ENCODE data around the gene ZNF511.

The ZNF511 gene

DNA sequence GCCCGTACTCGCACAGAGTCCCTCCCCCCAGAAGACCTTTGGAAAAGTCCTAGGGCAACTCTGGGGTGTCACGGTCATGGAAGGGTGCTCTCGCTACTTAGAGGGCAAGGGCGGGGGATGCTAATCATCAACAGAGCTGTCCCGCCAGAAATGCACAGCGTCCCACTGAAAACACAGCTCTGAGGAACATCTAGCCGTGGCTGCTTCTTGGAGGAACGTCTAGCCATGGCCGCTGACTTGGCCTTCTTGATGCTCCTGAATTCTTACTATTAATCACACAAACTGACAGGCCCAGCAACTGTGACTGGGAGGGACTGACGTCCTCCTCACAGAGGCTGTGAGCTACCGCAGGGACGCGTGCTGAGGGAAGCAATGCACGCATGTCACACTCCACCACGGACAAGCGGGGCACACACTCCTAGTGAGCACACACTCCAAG lies 1.8 kb upstream of the ZNF511 start:
- no peak overlapping the region for H3K23ac ChIP-seq (ENCODE audit: low read length)
- H3K9ac ChIP-seq (ENCODE audit: low read length), result no peak overlapping the region
- H2BK120ac ChIP-seq (ENCODE audit: low read depth, low read length), result no peak overlapping the region
- no peak overlapping the region for H3K4ac ChIP-seq (ENCODE audit: low read depth, low read length)
- H4K5ac ChIP-seq (ENCODE audit: low read length), result no peak overlapping the region
- no peak overlapping the region for H3K18ac ChIP-seq (ENCODE audit: low read length)
- H3K4me2 ChIP-seq (ENCODE audit: low read length), result no peak overlapping the region
- no peak for DNase-seq
- peaks cover 29% of the 10 kb centered on the region for H3K79me1 ChIP-seq (ENCODE audit: low read length)
- H3K36me3 ChIP-seq (ENCODE audit: control insufficient read depth, insufficient read depth, low read length), result peaks cover 2% of the 10 kb centered on the region
- no peaks in the 10 kb centered on the region for H3K27me3 ChIP-seq (ENCODE audit: insufficient read depth, low read length, poor library complexity)
- WGBS (ENCODE audit: extremely low coverage, insufficient coverage, low lambda C conversion rate), result no CpG with 5 or more reads among the region's 17 CpGs
- no peak overlapping the region for H2BK5ac ChIP-seq (ENCODE audit: low read length)
- no peak overlapping the region for H3K27ac ChIP-seq (ENCODE audit: low read depth, low read length)
- H3K4me1 ChIP-seq (ENCODE audit: control insufficient read depth, low read depth, low read length), result no peaks in the 10 kb centered on the region
- no peak overlapping the region for H2AK5ac ChIP-seq (ENCODE audit: low read length)
- H3K4me3 ChIP-seq (ENCODE audit: low read length), result no peak overlapping the region
- H4K8ac ChIP-seq (ENCODE audit: low read depth, low read length), result no peak overlapping the region
- H3K56ac ChIP-seq (ENCODE audit: low read length), result no peak overlapping the region
- H3K79me2 ChIP-seq (ENCODE audit: control insufficient read depth, insufficient read depth, low read length), result peaks cover 24% of the 10 kb centered on the region
- H2BK15ac ChIP-seq (replicated peaks; ENCODE audit: low read depth), result no peak overlapping the region

DNA sequence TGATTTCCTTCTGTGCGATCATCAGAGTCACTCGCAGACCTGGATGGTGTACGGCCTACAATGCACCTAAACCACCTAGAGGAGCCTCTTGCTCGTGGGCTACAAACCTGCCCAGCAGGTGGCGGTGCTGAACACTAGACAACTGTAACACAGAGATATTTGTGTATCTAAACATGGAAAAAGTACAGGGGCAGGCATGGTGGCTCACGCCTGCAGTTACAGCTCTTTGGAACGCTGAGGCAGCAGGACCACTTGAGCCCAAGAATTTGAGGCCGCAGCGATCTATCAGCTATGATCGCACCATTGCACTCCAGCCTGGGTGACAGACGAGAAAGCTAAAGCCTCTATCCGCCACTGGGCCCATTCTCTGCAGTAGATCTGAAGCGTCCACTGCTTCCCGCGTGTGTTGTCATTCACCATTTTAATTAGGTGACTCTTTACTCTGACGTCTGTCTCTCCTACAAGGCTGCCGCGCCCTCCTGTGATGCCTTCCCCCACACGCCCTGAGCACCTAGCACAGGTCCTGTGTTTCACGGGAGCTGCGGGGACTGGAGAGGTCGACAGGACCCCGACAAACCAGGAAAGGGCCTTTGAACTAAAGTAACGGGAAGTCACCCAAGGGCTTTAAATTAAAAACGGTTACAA lies 816 bp upstream of the ZNF511 start:
- Histone ChIP-seq H3K18ac (ENCODE audit: low read length) (no peak overlapping the region), H3K27me3 (ENCODE audit: insufficient read depth, low read length, poor library complexity) (no peaks in the 10 kb centered on the region), H3K79me1 (ENCODE audit: low read length) (peaks cover 27% of the 10 kb centered on the region), H3K23ac (ENCODE audit: low read length) (no peak overlapping the region), H4K8ac (ENCODE audit: low read depth, low read length) (no peak overlapping the region), H3K4me2 (ENCODE audit: low read length) (peak overlapping the region; percentile 91), H3K4me1 (ENCODE audit: control insufficient read depth, low read depth, low read length) (no peaks in the 10 kb centered on the region), H2BK5ac (ENCODE audit: low read length) (no peak overlapping the region), H4K5ac (ENCODE audit: low read length) (no peak overlapping the region), H3K56ac (ENCODE audit: low read length) (peak overlapping the region; percentile 93), H3K9ac (ENCODE audit: low read length) (peak overlapping the region; percentile 95), H2BK15ac (replicated peaks; ENCODE audit: low read depth) (no peak overlapping the region), H3K79me2 (ENCODE audit: control insufficient read depth, insufficient read depth, low read length) (peaks cover 24% of the 10 kb centered on the region), H3K4me3 (ENCODE audit: low read length) (peak overlapping the region; percentile 69), H2BK120ac (ENCODE audit: low read depth, low read length) (no peak overlapping the region), H2AK5ac (ENCODE audit: low read length) (no peak overlapping the region), H3K27ac (ENCODE audit: low read depth, low read length) (no peak overlapping the region), H3K4ac (ENCODE audit: low read depth, low read length) (no peak overlapping the region), H3K36me3 (ENCODE audit: control insufficient read depth, insufficient read depth, low read length) (peaks cover 2% of the 10 kb centered on the region)
- peak; percentile 77 for DNase-seq
- no CpG with 5 or more reads among the region's 25 CpGs for WGBS (ENCODE audit: extremely low coverage, insufficient coverage, low lambda C conversion rate)

DNA sequence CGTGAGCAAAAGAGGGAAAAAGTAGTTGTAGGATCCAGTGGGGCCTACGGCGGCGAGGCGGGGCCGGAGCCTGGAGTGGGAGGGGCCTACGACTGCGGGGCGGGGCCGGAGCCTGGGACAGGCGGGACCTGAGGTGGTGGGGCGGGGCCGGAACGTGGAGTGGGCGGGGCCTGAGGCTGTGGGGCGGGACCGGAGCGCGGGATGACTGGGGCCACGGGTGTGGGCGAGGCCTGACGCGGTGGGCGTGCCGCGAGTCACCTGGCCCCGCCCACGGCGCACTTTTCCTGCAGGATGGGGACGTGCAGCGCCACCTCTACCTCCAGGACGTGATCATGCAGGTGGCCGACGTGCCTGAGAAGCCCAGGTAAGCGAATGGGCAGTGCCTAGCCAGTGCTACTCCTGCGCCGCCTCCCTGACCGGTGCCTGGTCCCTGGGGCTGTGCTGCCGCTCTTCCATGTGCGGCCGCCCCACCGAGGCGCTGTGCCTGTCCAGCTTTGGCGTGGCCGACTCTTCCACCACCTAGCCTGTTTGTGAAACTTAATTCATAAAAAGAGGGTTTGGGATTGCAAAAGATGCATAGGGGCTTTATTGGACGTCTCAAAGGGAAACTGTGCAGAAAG lies 496 bp downstream of the ZNF511 start:
- peak; percentile 93 for DNase-seq
- H4K8ac ChIP-seq (ENCODE audit: low read depth, low read length), result no peak overlapping the region
- peaks cover 2% of the 10 kb centered on the region for H3K36me3 ChIP-seq (ENCODE audit: control insufficient read depth, insufficient read depth, low read length)
- no peaks in the 10 kb centered on the region for H3K4me1 ChIP-seq (ENCODE audit: control insufficient read depth, low read depth, low read length)
- H2BK5ac ChIP-seq (ENCODE audit: low read length), result peak overlapping the region; percentile 91
- H2BK120ac ChIP-seq (ENCODE audit: low read depth, low read length), result peak overlapping the region; percentile 63
- H3K4me2 ChIP-seq (ENCODE audit: low read length), result peak overlapping the region; percentile 79
- peak overlapping the region; percentile 94 for H3K27ac ChIP-seq (ENCODE audit: low read depth, low read length)
- H4K5ac ChIP-seq (ENCODE audit: low read length), result no peak overlapping the region
- no peak overlapping the region for H3K23ac ChIP-seq (ENCODE audit: low read length)
- H3K9ac ChIP-seq (ENCODE audit: low read length), result peak overlapping the region; percentile 95
- peak overlapping the region; percentile 87 for H3K4me3 ChIP-seq (ENCODE audit: low read length)
- H3K79me2 ChIP-seq (ENCODE audit: control insufficient read depth, insufficient read depth, low read length), result peaks cover 18% of the 10 kb centered on the region
- H3K56ac ChIP-seq (ENCODE audit: low read length), result peak overlapping the region; percentile 95
- peaks cover 20% of the 10 kb centered on the region for H3K79me1 ChIP-seq (ENCODE audit: low read length)
- no peak overlapping the region for H2BK15ac ChIP-seq (replicated peaks; ENCODE audit: low read depth)
- no peaks in the 10 kb centered on the region for H3K27me3 ChIP-seq (ENCODE audit: insufficient read depth, low read length, poor library complexity)
- H3K18ac ChIP-seq (ENCODE audit: low read length), result peak overlapping the region; percentile 91
- WGBS (ENCODE audit: extremely low coverage, insufficient coverage, low lambda C conversion rate), result no CpG with 5 or more reads among the region's 46 CpGs
- H3K4ac ChIP-seq (ENCODE audit: low read depth, low read length), result peak overlapping the region; percentile 96
- no peak overlapping the region for H2AK5ac ChIP-seq (ENCODE audit: low read length)

DNA sequence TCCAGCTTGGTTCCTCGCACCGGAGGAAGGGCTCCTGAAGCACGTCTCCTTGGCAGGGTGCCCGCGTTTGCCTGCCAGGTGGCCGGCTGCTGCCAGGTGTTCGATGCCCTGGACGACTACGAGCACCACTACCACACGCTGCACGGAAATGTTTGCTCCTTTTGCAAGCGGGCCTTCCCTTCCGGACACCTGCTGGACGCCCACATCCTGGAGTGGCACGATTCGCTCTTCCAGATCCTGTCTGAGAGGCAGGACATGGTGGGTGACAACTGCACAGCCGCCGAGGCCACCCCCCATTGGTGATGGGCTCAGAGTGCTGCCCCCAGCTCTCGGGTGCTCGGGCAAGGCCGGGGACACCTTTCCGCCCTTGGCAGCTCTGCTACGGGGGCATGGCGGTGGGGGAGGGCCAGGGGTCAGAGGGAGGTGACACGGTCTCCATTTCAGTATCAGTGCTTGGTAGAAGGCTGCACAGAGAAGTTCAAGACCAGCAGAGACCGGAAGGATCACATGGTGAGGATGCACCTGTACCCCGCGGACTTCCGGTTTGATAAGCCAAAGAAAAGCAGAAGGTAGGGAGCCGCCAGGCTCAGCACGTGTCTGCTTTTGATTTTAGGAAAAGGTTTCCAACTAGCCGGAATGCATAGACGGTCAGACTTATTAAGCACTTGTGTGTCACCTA lies 1.1 kb downstream of the ZNF511 start:
- no CpG with 5 or more reads among the region's 33 CpGs for WGBS (ENCODE audit: extremely low coverage, insufficient coverage, low lambda C conversion rate)
- Histone ChIP-seq H3K23ac (ENCODE audit: low read length) (no peak overlapping the region), H4K5ac (ENCODE audit: low read length) (no peak overlapping the region), H3K4ac (ENCODE audit: low read depth, low read length) (no peak overlapping the region), H3K4me3 (ENCODE audit: low read length) (no peak overlapping the region), H3K79me2 (ENCODE audit: control insufficient read depth, insufficient read depth, low read length) (peaks cover 18% of the 10 kb centered on the region), H2BK120ac (ENCODE audit: low read depth, low read length) (no peak overlapping the region), H4K8ac (ENCODE audit: low read depth, low read length) (no peak overlapping the region), H3K9ac (ENCODE audit: low read length) (no peak overlapping the region), H3K27ac (ENCODE audit: low read depth, low read length) (no peak overlapping the region), H3K18ac (ENCODE audit: low read length) (no peak overlapping the region), H3K79me1 (ENCODE audit: low read length) (peaks cover 20% of the 10 kb centered on the region), H2BK5ac (ENCODE audit: low read length) (no peak overlapping the region), H3K56ac (ENCODE audit: low read length) (no peak overlapping the region), H3K4me1 (ENCODE audit: control insufficient read depth, low read depth, low read length) (no peaks in the 10 kb centered on the region), H3K36me3 (ENCODE audit: control insufficient read depth, insufficient read depth, low read length) (peaks cover 2% of the 10 kb centered on the region), H3K27me3 (ENCODE audit: insufficient read depth, low read length, poor library complexity) (no peaks in the 10 kb centered on the region), H3K4me2 (ENCODE audit: low read length) (no peak overlapping the region), H2AK5ac (ENCODE audit: low read length) (no peak overlapping the region), H2BK15ac (replicated peaks; ENCODE audit: low read depth) (no peak overlapping the region)
- no peak for DNase-seq

DNA sequence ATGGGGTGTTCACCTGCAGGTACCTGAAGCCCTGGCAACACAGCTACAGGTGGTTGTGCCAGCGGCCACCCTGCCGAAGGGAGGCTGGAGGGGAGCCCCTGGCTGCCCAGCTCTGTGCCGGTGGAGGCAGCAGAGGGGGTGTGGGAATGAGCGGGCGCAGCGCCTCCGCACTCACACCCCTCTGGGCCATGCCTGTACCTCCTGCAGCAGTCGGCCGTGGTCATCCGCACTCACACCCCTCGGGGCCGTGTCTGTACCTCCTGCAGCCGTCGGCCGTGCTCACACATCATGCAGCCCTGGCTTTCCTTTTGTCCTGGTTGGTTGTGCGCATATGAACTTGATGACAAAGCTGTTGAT lies 1.7 kb downstream of the ZNF511 start:
- H2BK15ac ChIP-seq (replicated peaks; ENCODE audit: low read depth), result no peak overlapping the region
- H3K4me3 ChIP-seq (ENCODE audit: low read length), result no peak overlapping the region
- H3K4me1 ChIP-seq (ENCODE audit: control insufficient read depth, low read depth, low read length), result no peaks in the 10 kb centered on the region
- H3K27me3 ChIP-seq (ENCODE audit: insufficient read depth, low read length, poor library complexity), result no peaks in the 10 kb centered on the region
- H4K5ac ChIP-seq (ENCODE audit: low read length), result no peak overlapping the region
- H3K56ac ChIP-seq (ENCODE audit: low read length), result no peak overlapping the region
- H3K4me2 ChIP-seq (ENCODE audit: low read length), result no peak overlapping the region
- no peak overlapping the region for H3K9ac ChIP-seq (ENCODE audit: low read length)
- no peak overlapping the region for H3K23ac ChIP-seq (ENCODE audit: low read length)
- no peak overlapping the region for H3K4ac ChIP-seq (ENCODE audit: low read depth, low read length)
- no peak overlapping the region for H3K18ac ChIP-seq (ENCODE audit: low read length)
- H3K27ac ChIP-seq (ENCODE audit: low read depth, low read length), result no peak overlapping the region
- H4K8ac ChIP-seq (ENCODE audit: low read depth, low read length), result no peak overlapping the region
- peaks cover 20% of the 10 kb centered on the region for H3K79me1 ChIP-seq (ENCODE audit: low read length)
- H3K36me3 ChIP-seq (ENCODE audit: control insufficient read depth, insufficient read depth, low read length), result peaks cover 2% of the 10 kb centered on the region
- no peak overlapping the region for H2BK5ac ChIP-seq (ENCODE audit: low read length)
- no peak overlapping the region for H2AK5ac ChIP-seq (ENCODE audit: low read length)
- DNase-seq, result no peak
- H2BK120ac ChIP-seq (ENCODE audit: low read depth, low read length), result no peak overlapping the region
- peaks cover 18% of the 10 kb centered on the region for H3K79me2 ChIP-seq (ENCODE audit: control insufficient read depth, insufficient read depth, low read length)
- no CpG with 5 or more reads among the region's 16 CpGs for WGBS (ENCODE audit: extremely low coverage, insufficient coverage, low lambda C conversion rate)
